HEK293 (cell line): ENCODE results near the gene SLC10A2.

Source experiments
- CTCF ChIA-PET: fragments of 350-600 bp; formaldehyde crosslinking; extraction: SDS; loops from one replicate; lab custom pipeline; 2021; ENCODE audit warnings: antibody characterized with exemption; lab: Yijun Ruan, JAX
- POLR2A ChIA-PET: fragments of 300-600 bp; formaldehyde crosslinking; extraction: SDS; loops from one replicate; lab custom pipeline; 2020; ENCODE audit warnings: antibody characterized with exemption, inconsistent platforms; lab: Yijun Ruan, JAX
- H3K27ac ChIP-seq: fragments of 200-500 bp; sonication (Bioruptor generic); 2 replicates; pipeline ENCODE4 v1.5.1; 2014; ENCODE audit warnings: low read depth, low read length, control low read depth, inconsistent platforms; ENCODE audit errors: extremely low read depth
- H3K36me3 ChIP-seq, 2 experiments: fragments of 200-500 bp in 1 of 2; sonication (Bioruptor generic) in 1 of 2; 1 replicate in 1 of 2; 2 replicates in 1 of 2; pipeline ENCODE4 v1.5.1; 2014 to 2017; ENCODE audit warnings: inconsistent platforms in 2 of 2, low read length in 2 of 2; ENCODE audit not compliant: control insufficient read depth in 2 of 2, insufficient read depth in 1 of 2
- H3K4me1 ChIP-seq: fragments of 200-500 bp; sonication (Bioruptor generic); 2 replicates; pipeline ENCODE4 v1.5.1; 2014; ENCODE audit warnings: mild to moderate bottlenecking, low read length, inconsistent platforms; ENCODE audit not compliant: control insufficient read depth, insufficient read depth
- H3K4me3 ChIP-seq: 2 replicates; pipeline ENCODE4 v1.5.1; 2011; ENCODE audit warnings: low read depth, mild to moderate bottlenecking, control low read depth, low read length, moderate library complexity
- H3K9me3 ChIP-seq: fragments of 200-500 bp; sonication (Bioruptor generic); 2 replicates; pipeline ENCODE4 v1.5.1; 2014; ENCODE audit warnings: low read depth, low read length, inconsistent platforms; ENCODE audit not compliant: control insufficient read depth, insufficient read depth
- ZBTB1 ChIP-seq: fragments of 450-650 bp; formaldehyde crosslinking; IDR thresholded peaks from 2 replicates; pipeline ENCODE4 v1.5.1; 2016; ENCODE audit warnings: missing biosample characterization, missing genetic modification characterization
- ZBTB20 ChIP-seq: fragments of 450-650 bp; formaldehyde crosslinking; IDR thresholded peaks from 2 replicates; pipeline ENCODE4 v1.5.1; 2016; ENCODE audit warnings: missing biosample characterization, missing genetic modification characterization
- ZFP41 ChIP-seq: fragments of 450-650 bp; formaldehyde crosslinking; IDR thresholded peaks from 2 replicates; pipeline ENCODE4 v1.5.1; 2016; ENCODE audit warnings: missing biosample characterization, missing genetic modification characterization, borderline replicate concordance
- ZIC2 ChIP-seq: fragments of 450-650 bp; formaldehyde crosslinking; IDR thresholded peaks from 2 replicates; pipeline ENCODE4 v1.5.1; 2016; ENCODE audit warnings: missing biosample characterization, missing genetic modification characterization
- ZNF175 ChIP-seq: fragments of 450-650 bp; formaldehyde crosslinking; IDR thresholded peaks from 2 replicates; pipeline ENCODE4 v1.5.1; 2016; ENCODE audit warnings: missing biosample characterization, missing genetic modification characterization
- ZNF211 ChIP-seq: fragments of 450-650 bp; formaldehyde crosslinking; IDR thresholded peaks from 2 replicates; pipeline ENCODE4 v1.5.1; 2016; ENCODE audit warnings: low read depth, missing biosample characterization, missing genetic modification characterization
- ZNF416 ChIP-seq: fragments of 450-650 bp; formaldehyde crosslinking; IDR thresholded peaks from 2 replicates; pipeline ENCODE4 v1.5.1; 2016; ENCODE audit warnings: missing biosample characterization, missing genetic modification characterization
- ZNF560 ChIP-seq: fragments of 450-650 bp; formaldehyde crosslinking; IDR thresholded peaks from 2 replicates; pipeline ENCODE4 v1.5.1; 2017; ENCODE audit warnings: missing biosample characterization, missing genetic modification characterization, borderline replicate concordance
- ZNF561 ChIP-seq: fragments of 450-650 bp; IDR thresholded peaks from 2 replicates; pipeline ENCODE4 v1.5.1; 2018; ENCODE audit warnings: missing biosample characterization, missing genetic modification characterization, borderline replicate concordance
- ZNF623 ChIP-seq: fragments of 450-650 bp; formaldehyde crosslinking; IDR thresholded peaks from 2 replicates; pipeline ENCODE4 v1.5.1; 2016; ENCODE audit warnings: missing biosample characterization, missing genetic modification characterization
- ZNF843 ChIP-seq: fragments of 450-650 bp; formaldehyde crosslinking; IDR thresholded peaks from 2 replicates; pipeline ENCODE4 v1.5.1; 2016; ENCODE audit warnings: missing biosample characterization, missing genetic modification characterization
- TF ChIP-seq, protein P1 (sequence below): fragments of 450-650 bp; formaldehyde crosslinking; IDR thresholded peaks from 2 replicates; pipeline ENCODE4 v1.5.1; 2016; ENCODE audit warnings: missing biosample characterization, missing genetic modification characterization
- TF ChIP-seq, protein P2 (sequence below): fragments of 450-650 bp; formaldehyde crosslinking; IDR thresholded peaks from 2 replicates; pipeline ENCODE4 v1.5.1; 2016; ENCODE audit warnings: missing biosample characterization, missing genetic modification characterization, low read depth
- TF ChIP-seq, protein P3 (sequence below): fragments of 450-650 bp; formaldehyde crosslinking; IDR thresholded peaks from 2 replicates; pipeline ENCODE4 v1.5.1; 2017; ENCODE audit warnings: missing biosample characterization, mild to moderate bottlenecking, missing genetic modification characterization, moderate library complexity
- TF ChIP-seq, protein P4 (sequence below): fragments of 450-650 bp; formaldehyde crosslinking; conservative IDR thresholded peaks from 2 replicates; pipeline ENCODE4 v1.5.1; 2016; ENCODE audit warnings: low read depth, missing biosample characterization, missing genetic modification characterization

The SLC10A2 gene

DNA sequence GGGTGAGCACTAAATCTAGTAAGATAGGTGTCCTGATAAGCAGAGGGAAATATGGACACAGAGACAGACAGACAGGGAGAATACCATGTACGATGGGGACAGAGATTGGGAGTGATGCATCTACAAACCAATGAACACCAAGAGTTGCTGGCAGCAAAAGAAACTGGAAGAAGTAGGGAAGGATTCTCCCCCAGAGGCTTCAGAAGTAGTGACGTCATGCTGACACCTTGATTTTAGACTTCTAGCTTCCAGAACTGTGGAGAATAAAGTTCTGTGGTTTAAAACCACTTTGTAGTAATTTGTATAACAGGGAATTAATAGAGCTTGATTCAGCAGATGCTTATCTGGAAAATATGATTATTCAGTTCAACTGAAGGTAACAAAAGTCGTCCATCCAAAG lies 66.1 kb downstream of the SLC10A2 start:
- H3K4me1 ChIP-seq: no peaks in the 10 kb centered on the region
- ChIA-PET CTCF (no interaction called here), POLR2A (no interaction called here)
- no peaks in the 10 kb centered on the region for H3K36me3 ChIP-seq
- H3K9me3 ChIP-seq: no peaks in the 10 kb centered on the region
- no peak overlapping the region for H3K4me3 ChIP-seq
- no peak overlapping the region for H3K27ac ChIP-seq
- TF ChIP-seq, protein P1, sequence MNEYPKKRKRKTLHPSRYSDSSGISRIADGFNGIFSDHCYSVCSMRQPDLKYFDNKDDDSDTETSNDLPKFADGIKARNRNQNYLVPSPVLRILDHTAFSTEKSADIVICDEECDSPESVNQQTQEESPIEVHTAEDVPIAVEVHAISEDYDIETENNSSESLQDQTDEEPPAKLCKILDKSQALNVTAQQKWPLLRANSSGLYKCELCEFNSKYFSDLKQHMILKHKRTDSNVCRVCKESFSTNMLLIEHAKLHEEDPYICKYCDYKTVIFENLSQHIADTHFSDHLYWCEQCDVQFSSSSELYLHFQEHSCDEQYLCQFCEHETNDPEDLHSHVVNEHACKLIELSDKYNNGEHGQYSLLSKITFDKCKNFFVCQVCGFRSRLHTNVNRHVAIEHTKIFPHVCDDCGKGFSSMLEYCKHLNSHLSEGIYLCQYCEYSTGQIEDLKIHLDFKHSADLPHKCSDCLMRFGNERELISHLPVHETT (tag by site-specific recombination): no peak
- TF ChIP-seq, protein P2, sequence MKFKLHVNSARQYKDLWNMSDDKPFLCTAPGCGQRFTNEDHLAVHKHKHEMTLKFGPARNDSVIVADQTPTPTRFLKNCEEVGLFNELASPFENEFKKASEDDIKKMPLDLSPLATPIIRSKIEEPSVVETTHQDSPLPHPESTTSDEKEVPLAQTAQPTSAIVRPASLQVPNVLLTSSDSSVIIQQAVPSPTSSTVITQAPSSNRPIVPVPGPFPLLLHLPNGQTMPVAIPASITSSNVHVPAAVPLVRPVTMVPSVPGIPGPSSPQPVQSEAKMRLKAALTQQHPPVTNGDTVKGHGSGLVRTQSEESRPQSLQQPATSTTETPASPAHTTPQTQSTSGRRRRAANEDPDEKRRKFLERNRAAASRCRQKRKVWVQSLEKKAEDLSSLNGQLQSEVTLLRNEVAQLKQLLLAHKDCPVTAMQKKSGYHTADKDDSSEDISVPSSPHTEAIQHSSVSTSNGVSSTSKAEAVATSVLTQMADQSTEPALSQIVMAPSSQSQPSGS: 0 out of 2 replicates have a peak, but pooled peaks have one; percentile 45

DNA sequence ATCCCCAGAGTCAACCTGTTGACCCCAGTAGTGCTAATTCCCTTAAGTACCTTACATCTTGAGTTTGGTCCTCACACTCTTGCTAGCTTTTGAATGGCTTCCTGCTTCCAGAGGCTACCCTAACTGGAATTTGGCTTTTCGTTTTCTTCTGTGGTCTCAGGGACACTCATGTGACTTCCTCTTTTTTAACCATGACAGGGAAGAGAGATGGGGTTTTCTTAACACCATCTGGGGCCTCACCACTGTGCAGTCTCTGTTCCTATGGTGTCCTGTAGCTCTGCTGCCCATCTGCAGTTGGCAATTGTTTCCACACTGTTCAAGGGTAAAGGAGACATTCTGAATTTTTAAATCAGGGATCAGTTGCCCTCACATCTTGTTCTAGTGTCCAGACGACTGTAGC lies 66.7 kb downstream of the SLC10A2 start:
- TF ChIP-seq ZNF211 (tag by site-specific recombination): no peak
- TF ChIP-seq ZBTB20 (tag by site-specific recombination): no peak
- no peak for TF ChIP-seq ZNF843
- TF ChIP-seq, protein P3, sequence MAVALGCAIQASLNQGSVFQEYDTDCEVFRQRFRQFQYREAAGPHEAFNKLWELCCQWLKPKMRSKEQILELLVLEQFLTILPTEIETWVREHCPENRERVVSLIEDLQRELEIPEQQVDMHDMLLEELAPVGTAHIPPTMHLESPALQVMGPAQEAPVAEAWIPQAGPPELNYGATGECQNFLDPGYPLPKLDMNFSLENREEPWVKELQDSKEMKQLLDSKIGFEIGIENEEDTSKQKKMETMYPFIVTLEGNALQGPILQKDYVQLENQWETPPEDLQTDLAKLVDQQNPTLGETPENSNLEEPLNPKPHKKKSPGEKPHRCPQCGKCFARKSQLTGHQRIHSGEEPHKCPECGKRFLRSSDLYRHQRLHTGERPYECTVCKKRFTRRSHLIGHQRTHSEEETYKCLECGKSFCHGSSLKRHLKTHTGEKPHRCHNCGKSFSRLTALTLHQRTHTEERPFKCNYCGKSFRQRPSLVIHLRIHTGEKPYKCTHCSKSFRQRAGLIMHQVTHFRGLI (tag by site-specific recombination): no peak
- no peak for TF ChIP-seq ZNF623 (tag by site-specific recombination)
- no peak for TF ChIP-seq ZIC2 (tag by site-specific recombination)
- no peak for TF ChIP-seq ZBTB1
- no peak for TF ChIP-seq ZNF560 (tag by site-specific recombination)
- TF ChIP-seq ZNF175: no peak
- no peak for TF ChIP-seq ZNF416 (tag by site-specific recombination)
- TF ChIP-seq, protein P4, sequence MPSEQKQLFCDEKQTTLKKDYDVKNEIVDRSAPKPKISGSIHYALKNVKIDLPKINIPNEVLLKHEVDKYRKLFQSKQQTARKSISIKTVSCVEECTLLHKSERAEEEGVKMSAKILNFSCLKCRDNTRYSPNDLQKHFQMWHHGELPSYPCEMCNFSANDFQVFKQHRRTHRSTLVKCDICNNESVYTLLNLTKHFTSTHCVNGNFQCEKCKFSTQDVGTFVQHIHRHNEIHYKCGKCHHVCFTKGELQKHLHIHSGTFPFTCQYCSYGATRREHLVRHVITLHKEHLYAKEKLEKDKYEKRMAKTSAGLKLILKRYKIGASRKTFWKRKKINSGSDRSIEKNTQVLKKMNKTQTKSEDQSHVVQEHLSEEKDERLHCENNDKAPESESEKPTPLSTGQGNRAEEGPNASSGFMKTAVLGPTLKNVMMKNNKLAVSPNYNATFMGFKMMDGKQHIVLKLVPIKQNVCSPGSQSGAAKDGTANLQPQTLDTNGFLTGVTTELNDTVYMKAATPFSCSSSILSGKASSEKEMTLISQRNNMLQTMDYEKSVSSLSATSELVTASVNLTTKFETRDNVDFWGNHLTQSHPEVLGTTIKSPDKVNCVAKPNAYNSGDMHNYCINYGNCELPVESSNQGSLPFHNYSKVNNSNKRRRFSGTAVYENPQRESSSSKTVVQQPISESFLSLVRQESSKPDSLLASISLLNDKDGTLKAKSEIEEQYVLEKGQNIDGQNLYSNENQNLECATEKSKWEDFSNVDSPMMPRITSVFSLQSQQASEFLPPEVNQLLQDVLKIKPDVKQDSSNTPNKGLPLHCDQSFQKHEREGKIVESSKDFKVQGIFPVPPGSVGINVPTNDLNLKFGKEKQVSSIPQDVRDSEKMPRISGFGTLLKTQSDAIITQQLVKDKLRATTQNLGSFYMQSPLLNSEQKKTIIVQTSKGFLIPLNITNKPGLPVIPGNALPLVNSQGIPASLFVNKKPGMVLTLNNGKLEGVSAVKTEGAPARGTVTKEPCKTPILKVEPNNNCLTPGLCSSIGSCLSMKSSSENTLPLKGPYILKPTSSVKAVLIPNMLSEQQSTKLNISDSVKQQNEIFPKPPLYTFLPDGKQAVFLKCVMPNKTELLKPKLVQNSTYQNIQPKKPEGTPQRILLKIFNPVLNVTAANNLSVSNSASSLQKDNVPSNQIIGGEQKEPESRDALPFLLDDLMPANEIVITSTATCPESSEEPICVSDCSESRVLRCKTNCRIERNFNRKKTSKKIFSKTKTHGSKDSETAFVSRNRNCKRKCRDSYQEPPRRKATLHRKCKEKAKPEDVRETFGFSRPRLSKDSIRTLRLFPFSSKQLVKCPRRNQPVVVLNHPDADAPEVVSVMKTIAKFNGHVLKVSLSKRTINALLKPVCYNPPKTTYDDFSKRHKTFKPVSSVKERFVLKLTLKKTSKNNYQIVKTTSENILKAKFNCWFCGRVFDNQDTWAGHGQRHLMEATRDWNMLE (tag by site-specific recombination): no peak
- no peak for TF ChIP-seq ZNF561 (tag by site-specific recombination)
- TF ChIP-seq ZFP41 (tag by site-specific recombination): no peak
- H3K27ac ChIP-seq: no peak overlapping the region
- H3K4me1 ChIP-seq: no peaks in the 10 kb centered on the region
- CTCF ChIA-PET: no interaction called here
- H3K4me3 ChIP-seq: no peak overlapping the region
- H3K9me3 ChIP-seq: no peaks in the 10 kb centered on the region
- POLR2A ChIA-PET: no interaction called here
- no peaks in the 10 kb centered on the region for H3K36me3 ChIP-seq
